Mesodermal cell (in vitro differentiated cells): ENCODE measurements around the gene MDFI.

ENCODE experiments used
- H3K27ac ChIP-seq: 2 replicates; pipeline ENCODE4 v1.7.0; 2013; ENCODE audit warnings: mild to moderate bottlenecking, low read depth, low read length, moderate library complexity; ENCODE audit not compliant: severe bottlenecking
- H3K36me3 ChIP-seq: 2 replicates; pipeline ENCODE4 v1.7.1; 2013; ENCODE audit warnings: mild to moderate bottlenecking, low read length, moderate library complexity; ENCODE audit not compliant: control insufficient read depth, insufficient read depth
- H3K4me1 ChIP-seq: one replicate; pipeline ENCODE4 v1.7.1; 2013; ENCODE audit warnings: mild to moderate bottlenecking, low read length; ENCODE audit not compliant: insufficient read depth, control insufficient read depth, poor library complexity, severe bottlenecking
- H3K4me3 ChIP-seq: 2 replicates; pipeline ENCODE4 v1.7.0; 2013; ENCODE audit warnings: low read length, control low read depth, mild to moderate bottlenecking; ENCODE audit not compliant: insufficient read depth, poor library complexity, severe bottlenecking; ENCODE audit errors: extremely low read depth
- H3K9me3 ChIP-seq: 2 replicates; pipeline ENCODE4 v1.7.1; 2013; ENCODE audit warnings: mild to moderate bottlenecking, low read length, moderate library complexity; ENCODE audit not compliant: control insufficient read depth
- WGBS, 2 experiments: methylation state at CpG; one replicate each; pipeline ENCODE4 v1.1.5; 2013; ENCODE audit warnings: missing lambda C conversion rate in 2 of 2; ENCODE audit not compliant: insufficient coverage in 2 of 2; 5-methylcytosine and 5-hydroxymethylcytosine counted together

The MDFI gene

GRCh38 chr6:41622206-41622988, 15.9 kb upstream of the MDFI start:
- Histone ChIP-seq H3K4me3 (no peak overlapping the region), H3K36me3 (no peaks in the 10 kb centered on the region), H3K4me1 (peaks cover 5% of the 10 kb centered on the region), H3K9me3 (peaks cover 10% of the 10 kb centered on the region), H3K27ac (peak overlapping the region; percentile 67)
- 58 to 63% methylated on average over 3 of the region's 3 CpGs for WGBS, 2 experiments

GRCh38 chr6:41623330-41623729, 14.9 kb upstream of the MDFI start:
- H3K27ac ChIP-seq, result no peak overlapping the region
- peaks cover 10% of the 10 kb centered on the region for H3K9me3 ChIP-seq
- H3K36me3 ChIP-seq, result no peaks in the 10 kb centered on the region
- no peak overlapping the region for H3K4me3 ChIP-seq
- 92 to 93% methylated on average over 6 of the region's 6 CpGs for WGBS, 2 experiments
- H3K4me1 ChIP-seq, result peaks cover 5% of the 10 kb centered on the region

- Histone ChIP-seq H3K9me3 (peaks cover 10% of the 10 kb centered on the region), H3K4me3 (no peak overlapping the region), H3K4me1 (peaks cover 5% of the 10 kb centered on the region), H3K36me3 (no peaks in the 10 kb centered on the region), H3K27ac (no peak overlapping the region)
- WGBS, 2 experiments, result 90 to 94% methylated on average over 10 to 11 of the region's 18 CpGs
Observed at GRCh38 chr6:41624621-41625380, 13.5 kb upstream of the MDFI start.

GRCh38 chr6:41625442-41625841, 12.8 kb upstream of the MDFI start:
- WGBS, 2 experiments, result 55 to 59% methylated on average over 4 to 5 of the region's 6 CpGs
- no peak overlapping the region for H3K4me3 ChIP-seq
- H3K27ac ChIP-seq, result no peak overlapping the region
- H3K9me3 ChIP-seq, result peaks cover 6% of the 10 kb centered on the region
- no peaks in the 10 kb centered on the region for H3K36me3 ChIP-seq
- peaks cover 5% of the 10 kb centered on the region for H3K4me1 ChIP-seq

GRCh38 chr6:41626022-41626421, 12.2 kb upstream of the MDFI start:
- H3K36me3 ChIP-seq, result no peaks in the 10 kb centered on the region
- no peak overlapping the region for H3K27ac ChIP-seq
- no peak overlapping the region for H3K4me3 ChIP-seq
- H3K4me1 ChIP-seq, result peaks cover 5% of the 10 kb centered on the region
- WGBS, 2 experiments, result 93 to 100% methylated on average over 4 of the region's 4 CpGs
- H3K9me3 ChIP-seq, result peaks cover under 1% of the 10 kb centered on the region

GRCh38 chr6:41626917-41627316, 11.4 kb upstream of the MDFI start:
- Histone ChIP-seq H3K4me3 (no peak overlapping the region), H3K4me1 (peaks cover 5% of the 10 kb centered on the region), H3K36me3 (no peaks in the 10 kb centered on the region), H3K9me3 (no peaks in the 10 kb centered on the region), H3K27ac (no peak overlapping the region)
- WGBS, 2 experiments, result 91 to 93% methylated on average over 8 of the region's 8 CpGs

- no peak overlapping the region for H3K27ac ChIP-seq
- no peaks in the 10 kb centered on the region for H3K36me3 ChIP-seq
- H3K9me3 ChIP-seq, result no peaks in the 10 kb centered on the region
- no CpG with 5 or more reads among the region's 2 CpGs for WGBS, 2 experiments
- H3K4me3 ChIP-seq, result no peak overlapping the region
- peaks cover 3% of the 10 kb centered on the region for H3K4me1 ChIP-seq
Observed at GRCh38 chr6:41629128-41629527, 9.1 kb upstream of the MDFI start.

- WGBS, 2 experiments, result 93 to 100% methylated on average over 4 of the region's 6 CpGs
- H3K9me3 ChIP-seq, result no peaks in the 10 kb centered on the region
- H3K36me3 ChIP-seq, result no peaks in the 10 kb centered on the region
- H3K4me3 ChIP-seq, result no peak overlapping the region
- H3K4me1 ChIP-seq, result peaks cover 12% of the 10 kb centered on the region
- no peak overlapping the region for H3K27ac ChIP-seq
Observed at GRCh38 chr6:41630069-41630468, 8.2 kb upstream of the MDFI start.

GRCh38 chr6:41630946-41631345, 7.3 kb upstream of the MDFI start:
- Histone ChIP-seq H3K27ac (no peak overlapping the region), H3K36me3 (no peaks in the 10 kb centered on the region), H3K4me3 (no peak overlapping the region), H3K9me3 (no peaks in the 10 kb centered on the region), H3K4me1 (peaks cover 17% of the 10 kb centered on the region)
- WGBS, 2 experiments, result 79 to 81% methylated on average over 8 of the region's 8 CpGs

- Histone ChIP-seq H3K4me1 (peaks cover 24% of the 10 kb centered on the region), H3K9me3 (no peaks in the 10 kb centered on the region), H3K4me3 (no peak overlapping the region), H3K36me3 (no peaks in the 10 kb centered on the region), H3K27ac (no peak overlapping the region)
- WGBS, 2 experiments, result 76% methylated on average over 2 of the region's 2 CpGs
Observed at GRCh38 chr6:41633056-41633634, 5.1 kb upstream of the MDFI start.
